SK-N-SH treated with all-trans-retinoic acid at 6 μM for 48 hours (cell line): ENCODE results near the gene DNAJB4.

Experiments
- ARNTL ChIP-seq: fragments of 450-650 bp; formaldehyde crosslinking; IDR thresholded peaks from 2 replicates; pipeline ENCODE4 v1.5.0; 2020; ENCODE audit warnings: low read depth, mild to moderate bottlenecking, moderate library complexity, borderline replicate concordance
- BACH2 ChIP-seq: fragments of 250-450 bp; sonication (Bioruptor Pico); IDR thresholded peaks from 2 replicates; pipeline ENCODE4 v1.9.0; 2021; ENCODE audit warnings: mild to moderate bottlenecking, borderline replicate concordance
- PPARA ChIP-seq: fragments of 250-450 bp; sonication (Bioruptor Pico); IDR thresholded peaks from 2 replicates; pipeline ENCODE4 v1.5.0; 2020; ENCODE audit warnings: mild to moderate bottlenecking, borderline replicate concordance
- TCF4 ChIP-seq: fragments of 250-450 bp; sonication (Bioruptor Pico); IDR thresholded peaks from 2 replicates; pipeline ENCODE4 v1.8.0; 2021; ENCODE audit warnings: mild to moderate bottlenecking, moderate library complexity, borderline replicate concordance
- ZFP30 ChIP-seq: fragments of 450-650 bp; formaldehyde crosslinking; IDR thresholded peaks from 2 replicates; pipeline ENCODE4 v1.5.0; 2022; ENCODE audit warnings: mild to moderate bottlenecking, moderate library complexity
- ZNF565 ChIP-seq: fragments of 450-650 bp; formaldehyde crosslinking; conservative IDR thresholded peaks from 2 replicates; pipeline ENCODE4 v1.5.0; 2020; ENCODE audit warnings: low read depth, mild to moderate bottlenecking, moderate library complexity
- ZNF8 ChIP-seq: fragments of 450-650 bp; formaldehyde crosslinking; IDR thresholded peaks from 2 replicates; pipeline ENCODE4 v1.5.0; 2020; ENCODE audit warnings: mild to moderate bottlenecking, moderate library complexity
- TF ChIP-seq, protein P1 (sequence below): fragments of 250-450 bp; sonication (Bioruptor Pico); IDR thresholded peaks from 2 replicates; pipeline ENCODE4 v1.8.0; 2020; ENCODE audit warnings: mild to moderate bottlenecking, moderate library complexity, borderline replicate concordance

DNA sequence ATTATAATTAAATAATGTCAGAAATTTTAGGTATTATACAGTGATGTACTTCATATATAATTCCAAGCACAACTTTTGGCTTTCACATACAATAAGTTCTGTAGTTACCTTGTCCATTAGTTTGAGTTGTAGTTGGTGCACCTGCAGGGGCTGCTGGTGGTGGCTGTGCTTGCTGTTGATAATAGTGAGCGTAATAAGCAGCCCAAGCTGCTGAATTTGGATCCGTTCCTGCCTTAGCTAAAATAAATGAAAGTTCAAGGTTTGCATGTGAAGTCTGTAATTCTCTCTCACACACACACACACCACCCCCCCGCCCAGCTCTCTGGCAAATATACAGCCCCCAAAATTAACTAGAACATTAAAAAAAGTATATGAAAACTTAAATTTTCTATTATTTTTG is 48.3 kb upstream of the DNAJB4 start:
- TF ChIP-seq ZFP30 (CRISPR knock-in tag): no peak
- no peak for TF ChIP-seq TCF4 (CRISPR knock-in tag)
- TF ChIP-seq ZNF565 (CRISPR knock-in tag): no peak
- no peak for TF ChIP-seq ARNTL (CRISPR knock-in tag)
- TF ChIP-seq, protein P1, sequence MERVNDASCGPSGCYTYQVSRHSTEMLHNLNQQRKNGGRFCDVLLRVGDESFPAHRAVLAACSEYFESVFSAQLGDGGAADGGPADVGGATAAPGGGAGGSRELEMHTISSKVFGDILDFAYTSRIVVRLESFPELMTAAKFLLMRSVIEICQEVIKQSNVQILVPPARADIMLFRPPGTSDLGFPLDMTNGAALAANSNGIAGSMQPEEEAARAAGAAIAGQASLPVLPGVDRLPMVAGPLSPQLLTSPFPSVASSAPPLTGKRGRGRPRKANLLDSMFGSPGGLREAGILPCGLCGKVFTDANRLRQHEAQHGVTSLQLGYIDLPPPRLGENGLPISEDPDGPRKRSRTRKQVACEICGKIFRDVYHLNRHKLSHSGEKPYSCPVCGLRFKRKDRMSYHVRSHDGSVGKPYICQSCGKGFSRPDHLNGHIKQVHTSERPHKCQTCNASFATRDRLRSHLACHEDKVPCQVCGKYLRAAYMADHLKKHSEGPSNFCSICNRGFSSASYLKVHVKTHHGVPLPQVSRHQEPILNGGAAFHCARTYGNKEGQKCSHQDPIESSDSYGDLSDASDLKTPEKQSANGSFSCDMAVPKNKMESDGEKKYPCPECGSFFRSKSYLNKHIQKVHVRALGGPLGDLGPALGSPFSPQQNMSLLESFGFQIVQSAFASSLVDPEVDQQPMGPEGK: no peak
- no peak for TF ChIP-seq PPARA
- no peak for TF ChIP-seq BACH2 (CRISPR knock-in tag)
- no peak for TF ChIP-seq ZNF8 (CRISPR knock-in tag)
